Sigmoid colon (tissue), 7 donors: Measurements from ENCODE around the gene PZP. TPM values are rescaled to one million over a fixed set of nuclear protein-coding genes. Genes with fewer than 3 reads are reported as not detected.

Source experiments
- DNase-seq: peaks from one replicate; pipeline ENCODE4 v3.0.0-alpha.2; 2019
- H3K27ac ChIP-seq, 4 donors: fragments of 200-600 bp; sonication (generic); one replicate each; pipeline ENCODE4 v1.5.1; 2016 to 2019; ENCODE audit warnings: mild to moderate bottlenecking in 1 of 4
- H3K27me3 ChIP-seq, 3 donors: fragments of 200-600 bp; sonication (generic); one replicate each; pipeline ENCODE4 v1.5.1; 2019; ENCODE audit warnings: mild to moderate bottlenecking in 1 of 3
- H3K36me3 ChIP-seq, 4 donors: fragments of 200-600 bp; sonication (generic); one replicate each; pipeline ENCODE4 v1.5.1; 2016 to 2019
- H3K4me1 ChIP-seq, 4 donors: fragments of 200-600 bp; sonication (generic); one replicate each; pipeline ENCODE4 v1.5.1; 2017 to 2019
- H3K4me3 ChIP-seq, 4 donors: fragments of 200-600 bp; sonication (generic); one replicate each; pipeline ENCODE4 v1.5.1; 2017 to 2019; ENCODE audit warnings: mild to moderate bottlenecking in 2 of 4, moderate library complexity in 1 of 4
- H3K9me3 ChIP-seq, 4 donors: fragments of 200-600 bp in 3 of 4; sonication (generic) in 3 of 4; one replicate each; pipeline versions ENCODE4 v1.5.1 to v1.6.1; 2013 to 2019
- EP300 ChIP-seq, 4 donors: sonication (generic); formaldehyde crosslinking; IDR thresholded peaks; one replicate each; pipeline ENCODE4 v1.6.1; 2017; ENCODE audit warnings: antibody characterized with exemption in 4 of 4
- POLR2A ChIP-seq, 2 donors: fragments of 450-650 bp; IDR thresholded peaks; one replicate each; pipeline ENCODE4 v1.6.1; 2016; ENCODE audit warnings: antibody characterized with exemption in 2 of 2, mild to moderate bottlenecking in 2 of 2, moderate library complexity in 2 of 2
- POLR2AphosphoS5 ChIP-seq, 4 donors: sonication (generic); formaldehyde crosslinking; IDR thresholded peaks; one replicate each; pipeline ENCODE4 v1.6.1; 2017; ENCODE audit warnings: antibody characterized with exemption in 4 of 4
- WGBS, 2 donors: extraction: QIAGEN DNeasy Blood & Tissue Kit; methylation state at CpG; one replicate each; pipeline ENCODE4 v1.1.7; 2013; 5-methylcytosine and 5-hydroxymethylcytosine counted together
- intact Hi-C: fragments of 100-400 bp; cut with DNase I; formaldehyde crosslinking; loops from one replicate; pipeline ENCODE4 v1.15.1; 2023
- polyA plus RNA-seq, 3 donors: library from polyadenylated mRNA; stranded (reverse); fragments of 200-250 nt; gene quantifications; one replicate each; pipeline ENCODE4 v1.2.3, GENCODE V29; 2013
- total RNA-seq, 4 donors: library from RNA; depleted of rRNA; stranded (reverse); fragments of >200 nt; gene quantifications; one replicate each; pipeline ENCODE4 v1.1.0, GENCODE V29; 2016
- TF ChIP-seq, protein P1 (sequence below), 4 experiments: fragments of 450-650 bp in 3 of 4; fragments of 200-600 bp in 1 of 4; IDR thresholded peaks; one replicate each; pipeline ENCODE4 v1.5.1; 2016 to 2019; ENCODE audit warnings: antibody characterized with exemption in 4 of 4, mild to moderate bottlenecking in 3 of 4, moderate library complexity in 2 of 4
- donor health status: healthy with polysubstance abuse.
- donor health status: Bipolar disorder and iron deficiency.
- donor health status: healthy.

Gene PZP
- total and polyA plus RNA-seq, 7 donors: 0.07 to 0.28 TPM; not detected in 5

DNA sequence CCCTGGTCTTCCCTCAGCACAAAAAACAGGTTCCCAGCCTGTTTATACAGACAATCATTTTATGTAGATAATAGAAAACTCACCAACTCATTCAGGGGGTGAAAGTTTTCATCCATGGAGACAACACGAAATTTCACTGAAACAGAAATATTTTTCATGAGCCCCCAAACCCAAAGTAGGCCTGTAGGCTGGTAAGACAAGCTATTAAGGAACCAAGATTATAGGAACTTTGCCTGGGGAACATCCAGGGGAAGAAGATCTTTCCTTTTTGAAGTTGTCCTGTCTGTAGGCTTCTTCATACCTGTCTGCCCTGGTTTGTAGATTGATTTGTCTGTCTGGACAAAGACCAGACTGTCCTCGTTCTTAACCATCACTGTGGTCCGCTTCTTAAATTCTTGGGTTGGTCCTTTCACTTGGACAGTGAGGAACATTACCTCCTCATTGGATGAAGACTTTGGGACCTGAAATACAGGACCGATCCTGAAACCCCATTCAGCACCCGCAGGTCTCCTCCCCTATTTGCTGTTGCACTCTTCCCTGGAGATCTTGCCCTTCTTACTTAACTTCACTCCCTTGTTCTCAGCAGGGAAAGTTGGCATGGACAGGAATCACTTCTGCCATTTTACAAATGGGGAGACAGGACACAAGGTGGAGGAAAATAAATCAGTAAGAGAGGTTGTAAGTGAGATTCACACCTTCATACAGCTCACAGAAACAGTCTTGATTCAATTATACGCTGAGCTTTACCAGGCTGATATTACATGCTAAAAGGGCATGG, 95.9 kb downstream of the PZP start:
- WGBS, 2 donors: 79 to 86% methylated on average over 6 of the region's 6 CpGs
- peaks cover 0 to 25% (median 15%) of the 10 kb centered on the region in 4 donors for H3K4me1 ChIP-seq
- no peaks in the 10 kb centered on the region for H3K9me3 ChIP-seq
- no peaks in the 10 kb centered on the region for H3K27me3 ChIP-seq
- H3K36me3 ChIP-seq: peaks cover 0 to 49% (median 21%) of the 10 kb centered on the region in 4 donors
- intact Hi-C loops: no loop called here
- peak overlapping the region in 3 of 4 donors; percentile 46 to 83 (median 57) for H3K27ac ChIP-seq
- H3K4me3 ChIP-seq: peak overlapping the region in 1 of 4 donors; percentile 1
- DNase-seq: no peak
- TF ChIP-seq POLR2A (IDR thresholded peaks at IDR 0.05) (no peak), POLR2AphosphoS5 (IDR thresholded peaks at IDR 0.05) (no peak), EP300 (IDR thresholded peaks at IDR 0.05) (no peak)
- TF ChIP-seq, protein P1, sequence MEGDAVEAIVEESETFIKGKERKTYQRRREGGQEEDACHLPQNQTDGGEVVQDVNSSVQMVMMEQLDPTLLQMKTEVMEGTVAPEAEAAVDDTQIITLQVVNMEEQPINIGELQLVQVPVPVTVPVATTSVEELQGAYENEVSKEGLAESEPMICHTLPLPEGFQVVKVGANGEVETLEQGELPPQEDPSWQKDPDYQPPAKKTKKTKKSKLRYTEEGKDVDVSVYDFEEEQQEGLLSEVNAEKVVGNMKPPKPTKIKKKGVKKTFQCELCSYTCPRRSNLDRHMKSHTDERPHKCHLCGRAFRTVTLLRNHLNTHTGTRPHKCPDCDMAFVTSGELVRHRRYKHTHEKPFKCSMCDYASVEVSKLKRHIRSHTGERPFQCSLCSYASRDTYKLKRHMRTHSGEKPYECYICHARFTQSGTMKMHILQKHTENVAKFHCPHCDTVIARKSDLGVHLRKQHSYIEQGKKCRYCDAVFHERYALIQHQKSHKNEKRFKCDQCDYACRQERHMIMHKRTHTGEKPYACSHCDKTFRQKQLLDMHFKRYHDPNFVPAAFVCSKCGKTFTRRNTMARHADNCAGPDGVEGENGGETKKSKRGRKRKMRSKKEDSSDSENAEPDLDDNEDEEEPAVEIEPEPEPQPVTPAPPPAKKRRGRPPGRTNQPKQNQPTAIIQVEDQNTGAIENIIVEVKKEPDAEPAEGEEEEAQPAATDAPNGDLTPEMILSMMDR (IDR thresholded peaks at IDR 0.05): no peak

DNA sequence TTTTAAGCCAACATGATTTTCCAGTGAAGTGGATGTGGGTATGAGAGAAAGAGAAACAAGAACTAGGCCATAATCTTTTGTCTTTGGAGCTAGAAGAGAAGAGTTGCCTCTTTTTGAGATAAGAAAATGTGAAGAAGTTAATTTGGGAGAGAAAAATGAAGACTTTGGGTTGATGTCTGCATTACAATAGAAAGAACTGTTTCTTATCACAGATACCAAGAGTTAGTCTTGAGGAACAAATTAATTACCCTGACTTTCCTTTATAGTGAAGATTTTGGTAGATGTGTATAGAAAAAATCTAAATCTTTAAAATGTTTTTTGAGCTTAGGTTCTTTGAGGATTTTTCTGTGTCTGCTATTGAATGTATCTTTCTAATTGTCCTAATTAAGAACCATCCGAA, 96.7 kb downstream of the PZP start:
- Histone ChIP-seq H3K4me3 (no peak overlapping the region), H3K27me3 (no peaks in the 10 kb centered on the region), H3K27ac (no peak overlapping the region), H3K4me1 (peaks cover 0 to 17% (median 10%) of the 10 kb centered on the region in 4 donors), H3K9me3 (no peaks in the 10 kb centered on the region), H3K36me3 (peaks cover under 1 to 57% (median 25%) of the 10 kb centered on the region in 4 donors)
- WGBS, 2 donors: 80 to 94% methylated on average over 1 of the region's 1 CpG
- intact Hi-C loops: no loop called here
- DNase-seq: no peak
- TF ChIP-seq POLR2A (IDR thresholded peaks at IDR 0.05): no peak
- TF ChIP-seq EP300 (IDR thresholded peaks at IDR 0.05): no peak
- TF ChIP-seq POLR2AphosphoS5 (IDR thresholded peaks at IDR 0.05): no peak
- TF ChIP-seq, protein P1 (IDR thresholded peaks at IDR 0.05): no peak

GRCh38 chr12:9109737-9110491, 98.3 kb downstream of the PZP start:
- Histone ChIP-seq H3K36me3 (peaks cover 13 to 73% (median 37%) of the 10 kb centered on the region in 4 donors), H3K27me3 (no peaks in the 10 kb centered on the region), H3K4me3 (no peak overlapping the region), H3K27ac (no peak overlapping the region), H3K9me3 (no peaks in the 10 kb centered on the region), H3K4me1 (peaks cover 0 to 13% (median 9%) of the 10 kb centered on the region in 4 donors)
- DNase-seq: no peak
- intact Hi-C loops: no loop called here
- TF ChIP-seq, protein P1 (IDR thresholded peaks at IDR 0.05): no peak
- TF ChIP-seq POLR2A (IDR thresholded peaks at IDR 0.05) (no peak), POLR2AphosphoS5 (IDR thresholded peaks at IDR 0.05) (no peak), EP300 (IDR thresholded peaks at IDR 0.05) (no peak)
- 92 to 94% methylated on average over 3 of the region's 3 CpGs for WGBS, 2 donors

- TF ChIP-seq, protein P1 (IDR thresholded peaks at IDR 0.05): no peak
- no peak for TF ChIP-seq POLR2A (IDR thresholded peaks at IDR 0.05)
- TF ChIP-seq POLR2AphosphoS5 (IDR thresholded peaks at IDR 0.05): no peak
- no peak for TF ChIP-seq EP300 (IDR thresholded peaks at IDR 0.05)
- peaks cover 17 to 80% (median 42%) of the 10 kb centered on the region in 4 donors for H3K36me3 ChIP-seq
Measured at GRCh38 chr12:9109213-9109522, 99.0 kb downstream of the PZP start.

More at GRCh38 chr12:9109213-9109522, 99.0 kb downstream of the PZP start:
- Histone ChIP-seq H3K27ac (no peak overlapping the region), H3K9me3 (no peaks in the 10 kb centered on the region), H3K4me1 (peaks cover 0 to 13% (median 5%) of the 10 kb centered on the region in 4 donors), H3K4me3 (no peak overlapping the region), H3K27me3 (no peaks in the 10 kb centered on the region)
- no peak for DNase-seq
- 79 to 81% methylated on average over 1 of the region's 1 CpG for WGBS, 2 donors
- intact Hi-C loops: no loop called here
